LoVo (cell line): ENCODE results near the gene PPP3R1.
"Not testable (repeated sequence)": the region's sequence is repeated elsewhere in the genome, so short reads cannot be mapped to it uniquely, and the experiment has no call there.

Source experiments
- DNase-seq: peaks from one replicate; pipeline ENCODE4 v3.0.0-alpha.2; 2016; ENCODE audit warnings: low spot score

PPP3R1 gene

GRCh38 chr2:68185541-68186164 is 66.7 kb downstream of the PPP3R1 start:
- DNase-seq: peak; percentile 38

DNA sequence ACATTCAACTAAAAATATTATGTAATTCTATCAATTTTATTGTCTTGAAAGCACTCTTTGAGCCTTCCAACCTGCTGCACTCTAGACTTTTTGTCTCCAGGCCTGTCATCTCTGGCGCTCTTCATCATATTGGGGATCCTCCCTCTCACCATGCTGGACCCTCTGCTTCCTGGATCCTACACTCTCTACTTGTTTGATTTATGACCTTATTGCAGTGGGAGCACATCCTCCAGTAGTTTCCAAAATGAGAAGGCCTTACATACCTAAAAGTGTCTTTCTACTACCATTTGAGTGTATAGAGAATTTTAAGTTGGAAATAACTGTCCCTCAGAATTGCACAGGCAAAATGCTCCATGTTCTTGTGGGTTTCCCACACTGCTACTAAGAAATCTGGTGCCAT is 69.4 kb downstream of the PPP3R1 start:
- no peak for DNase-seq

DNA sequence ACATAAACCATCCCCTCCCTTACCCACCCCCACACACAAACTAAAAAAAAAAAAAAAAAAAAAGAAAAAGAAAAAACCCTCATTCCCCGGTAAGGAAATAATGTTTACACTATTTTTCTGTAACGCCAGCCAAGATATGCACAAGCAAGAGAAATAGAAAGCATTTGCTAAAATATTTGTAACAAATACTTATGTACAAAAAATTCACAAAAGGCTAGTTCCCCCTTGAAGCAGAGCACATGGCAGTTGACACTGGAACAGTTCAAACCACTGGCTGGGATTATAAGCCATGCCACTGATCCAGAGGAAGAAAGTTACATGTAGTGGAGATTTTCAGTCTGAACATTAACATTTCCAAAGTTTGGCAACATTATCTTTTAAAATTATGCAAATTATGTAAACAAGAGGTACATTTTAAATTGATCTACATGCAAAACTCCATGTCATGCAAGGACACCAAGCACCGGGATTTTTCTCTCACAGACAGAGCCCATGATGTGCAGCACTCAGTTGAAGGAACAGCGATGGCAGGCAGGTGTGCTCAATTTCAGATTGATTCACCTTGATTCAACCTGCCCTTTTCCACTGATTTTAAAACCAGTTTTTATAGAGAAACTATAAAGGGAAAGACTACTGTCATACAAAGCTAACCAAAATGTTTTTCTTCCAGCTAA is 73.2 kb downstream of the PPP3R1 start:
- DNase-seq: no peak

- no peak for DNase-seq
Measured at GRCh38 chr2:68178432-68178831, 73.9 kb downstream of the PPP3R1 start.

GRCh38 chr2:68177541-68177940 is 74.8 kb downstream of the PPP3R1 start:
- DNase-seq: no peak

GRCh38 chr2:68176657-68177056 is 75.7 kb downstream of the PPP3R1 start:
- no peak for DNase-seq

DNA sequence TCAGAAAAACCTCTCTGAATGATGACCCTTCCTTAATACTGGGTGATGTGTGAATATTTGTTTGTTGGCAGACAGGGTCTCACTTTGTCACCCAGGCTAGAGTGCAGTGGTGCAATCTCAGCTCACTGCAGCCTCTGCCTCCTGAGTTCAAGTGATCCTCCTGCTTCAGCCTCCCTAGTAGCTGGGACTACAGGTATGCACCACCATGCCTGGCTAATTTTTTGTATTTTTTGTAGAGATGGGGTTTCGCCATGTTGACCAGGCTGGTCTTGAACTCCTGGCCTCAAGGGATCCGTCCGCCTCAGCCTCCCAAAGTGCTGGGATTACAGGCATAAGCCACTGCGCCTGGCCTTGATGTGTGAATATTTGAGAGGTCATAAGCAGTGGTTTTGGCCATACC is 77.1 kb downstream of the PPP3R1 start:
- DNase-seq: not testable (repeated sequence)

DNA sequence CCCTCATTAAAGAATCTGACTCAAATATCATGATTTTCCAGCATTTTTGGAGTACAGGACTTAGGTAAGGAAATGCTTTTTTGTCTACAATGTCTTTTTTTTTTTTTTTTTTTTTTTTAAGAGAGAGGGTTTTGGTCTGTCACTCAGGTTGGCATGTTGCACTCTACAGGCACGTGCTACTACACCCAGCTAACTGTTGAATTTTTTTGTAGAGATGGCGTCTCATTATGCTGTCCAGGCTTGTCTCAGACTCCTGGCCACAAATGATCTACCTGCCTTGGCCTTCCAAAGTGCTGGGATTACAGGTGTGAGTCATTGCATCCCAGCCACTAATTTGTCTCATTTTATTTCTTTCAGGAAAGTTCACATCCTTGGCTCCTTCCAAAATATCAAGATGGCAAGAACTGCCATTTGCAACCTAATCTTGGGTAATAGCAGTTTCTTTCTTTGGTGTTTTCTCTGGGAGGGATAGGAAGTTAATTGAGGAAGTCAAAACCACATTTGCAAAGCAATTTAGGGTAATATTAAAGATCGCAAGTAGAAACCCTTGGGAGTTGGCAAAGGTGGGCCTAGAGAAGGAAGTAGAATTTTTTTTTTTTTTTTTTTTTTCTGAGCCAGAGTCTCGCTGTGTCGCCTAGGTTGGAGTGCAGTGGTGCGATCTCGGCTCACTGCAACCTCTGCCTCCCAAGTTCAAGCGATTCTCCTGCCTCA is 79.2 kb downstream of the PPP3R1 start:
- no peak for DNase-seq

GRCh38 chr2:68172521-68172920 is 79.8 kb downstream of the PPP3R1 start:
- DNase-seq: no peak

DNA sequence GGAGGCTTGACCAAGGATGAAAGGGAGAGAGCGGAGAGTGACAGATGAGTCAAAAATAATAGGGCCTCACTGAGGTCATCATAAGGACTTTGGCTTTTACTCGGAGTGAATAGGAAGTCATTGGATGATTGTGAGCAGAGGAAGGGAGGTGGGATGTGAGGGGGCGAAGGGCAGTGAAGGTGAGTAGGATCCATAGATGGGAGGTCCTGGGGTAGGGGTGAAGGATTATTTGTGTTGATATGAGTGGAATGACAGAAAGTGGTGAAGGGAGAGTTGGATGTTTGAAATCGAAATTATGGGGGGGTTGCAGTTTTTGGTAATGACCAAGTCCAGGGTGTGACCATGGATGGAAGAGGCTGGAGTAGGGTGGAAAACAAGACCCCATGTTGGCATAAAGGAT is 80.6 kb downstream of the PPP3R1 start:
- no peak for DNase-seq

DNA sequence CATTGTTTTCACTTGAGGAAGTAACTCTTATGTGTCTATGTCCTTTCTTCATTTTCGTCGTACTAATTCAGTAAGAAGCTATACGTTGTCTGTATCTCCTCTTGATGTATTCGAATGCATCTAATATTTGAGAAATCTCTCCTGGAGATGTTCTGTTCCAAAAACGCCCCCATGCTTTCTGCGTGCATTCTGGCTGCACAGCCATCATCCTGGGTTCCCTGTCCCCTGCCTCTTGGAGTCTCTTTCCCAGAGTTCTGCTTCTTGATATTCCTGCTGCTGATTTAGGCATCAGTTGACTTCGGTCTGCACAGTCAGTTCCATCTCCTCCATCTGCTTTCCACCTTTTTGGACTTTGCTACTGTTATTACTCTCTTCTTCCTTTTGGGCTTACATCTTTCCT is 81.2 kb downstream of the PPP3R1 start:
- no peak for DNase-seq

DNA sequence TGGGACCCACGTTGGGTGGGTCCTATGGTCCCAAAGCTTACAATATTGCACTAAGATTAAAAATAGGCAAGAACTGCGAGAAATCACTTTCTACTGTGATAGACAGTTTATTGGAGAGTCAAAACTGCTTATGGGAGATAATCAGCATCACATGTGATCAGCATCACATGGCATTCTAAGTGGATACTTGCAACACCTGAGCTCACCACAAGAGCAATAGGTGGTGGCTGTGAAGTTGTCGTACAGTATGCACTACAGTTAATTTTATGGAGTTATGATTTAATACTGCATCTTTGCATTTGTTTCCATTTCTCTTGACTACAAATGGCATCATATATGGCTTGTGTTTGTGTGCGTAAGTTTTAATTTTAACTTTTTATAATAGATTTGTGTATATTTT is 83.0 kb downstream of the PPP3R1 start:
- no peak for DNase-seq

GRCh38 chr2:68167186-68167585 is 85.1 kb downstream of the PPP3R1 start:
- DNase-seq: no peak

DNA sequence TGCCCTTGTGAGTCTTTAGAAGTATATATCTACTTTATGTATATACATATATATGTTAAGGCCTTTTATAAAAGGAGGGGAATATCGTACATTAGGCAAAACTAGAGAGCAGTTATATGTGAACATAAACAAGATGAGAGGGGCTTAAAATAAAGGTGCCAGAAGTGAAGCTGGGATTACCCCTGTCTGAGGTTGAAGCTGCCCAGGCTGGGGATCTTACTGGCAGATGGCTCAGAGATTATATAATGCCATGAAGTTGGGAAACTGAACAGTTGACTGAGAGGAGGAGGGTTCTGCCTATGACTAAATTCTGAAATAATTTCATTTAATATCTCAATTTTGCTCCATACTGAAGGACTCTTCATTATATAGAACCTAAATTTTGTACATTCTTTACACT is 88.7 kb downstream of the PPP3R1 start:
- DNase-seq: no peak

- DNase-seq: no peak
Measured at GRCh38 chr2:68158134-68158447, 94.2 kb downstream of the PPP3R1 start.

- peak; percentile 94 for DNase-seq
Measured at GRCh38 chr2:68157402-68158133, 94.8 kb downstream of the PPP3R1 start, which contains the start of gene PNO1. TSS of gene PNO1 (plus strand) at chr2:68157888. CDS start at chr2:68157935, 47 bp downstream.

DNA sequence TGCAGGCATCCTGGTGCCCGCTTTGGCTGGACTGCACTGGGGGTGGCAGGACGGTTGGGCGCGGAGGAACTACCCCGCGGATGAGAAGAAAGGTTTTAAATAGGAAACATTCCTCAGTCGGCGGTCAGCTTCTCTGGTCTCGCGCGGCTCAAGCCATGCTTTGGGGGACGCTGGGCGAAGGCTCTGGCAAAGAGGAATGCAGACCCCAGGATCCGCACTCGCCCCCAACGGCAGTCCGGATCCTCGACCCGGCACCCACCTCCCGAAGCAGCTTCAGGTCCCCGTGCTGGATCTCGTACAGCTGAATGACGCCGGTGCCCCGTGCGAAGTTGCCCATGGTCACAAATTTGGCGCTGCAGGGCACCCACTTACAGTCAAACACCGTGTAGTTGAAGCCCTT is 95.3 kb downstream of the PPP3R1 start:
- DNase-seq: no peak

DNA sequence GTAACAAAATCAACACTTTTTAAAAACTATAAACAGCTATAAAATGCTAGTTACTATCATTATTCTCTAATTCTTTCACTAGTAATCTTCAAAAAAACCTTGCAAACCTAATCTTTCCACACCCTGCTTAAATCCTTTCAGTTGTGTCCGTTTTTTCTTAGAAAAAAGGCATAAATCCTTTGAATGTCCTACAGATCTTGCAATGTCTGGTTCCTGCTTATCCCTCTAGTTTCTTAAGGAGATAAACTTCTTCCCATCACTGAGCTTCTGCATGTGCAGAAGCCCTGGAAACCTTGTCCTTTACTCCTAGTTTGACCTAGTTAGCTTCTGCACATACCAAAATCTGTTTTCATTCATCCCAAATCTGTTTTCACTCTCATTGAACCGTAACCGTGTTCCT is 95.9 kb downstream of the PPP3R1 start:
- no peak for DNase-seq

DNA sequence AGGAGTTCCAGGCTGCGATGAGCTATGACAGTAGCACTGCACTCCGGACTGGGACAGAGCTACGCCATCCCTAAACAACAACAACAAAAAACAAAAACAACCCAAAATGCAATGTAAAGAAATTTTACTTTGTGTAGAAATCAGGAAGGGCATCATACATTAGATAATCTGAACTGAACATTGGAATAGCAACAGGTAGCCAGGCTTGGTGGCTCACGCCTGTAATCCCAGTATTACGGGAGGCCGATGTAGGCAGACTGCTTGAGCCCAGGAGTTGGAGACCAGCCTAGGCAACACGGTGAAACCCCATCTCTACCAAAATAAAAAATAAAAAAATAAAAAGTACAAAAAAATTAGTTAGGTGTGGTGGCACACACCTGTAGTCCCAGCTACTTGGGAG is 96.7 kb downstream of the PPP3R1 start:
- DNase-seq: no peak

GRCh38 chr2:68152681-68153347 is 99.5 kb downstream of the PPP3R1 start:
- DNase-seq: no peak

GRCh38 chr2:68151037-68151436 is 101.3 kb downstream of the PPP3R1 start:
- no peak for DNase-seq

DNA sequence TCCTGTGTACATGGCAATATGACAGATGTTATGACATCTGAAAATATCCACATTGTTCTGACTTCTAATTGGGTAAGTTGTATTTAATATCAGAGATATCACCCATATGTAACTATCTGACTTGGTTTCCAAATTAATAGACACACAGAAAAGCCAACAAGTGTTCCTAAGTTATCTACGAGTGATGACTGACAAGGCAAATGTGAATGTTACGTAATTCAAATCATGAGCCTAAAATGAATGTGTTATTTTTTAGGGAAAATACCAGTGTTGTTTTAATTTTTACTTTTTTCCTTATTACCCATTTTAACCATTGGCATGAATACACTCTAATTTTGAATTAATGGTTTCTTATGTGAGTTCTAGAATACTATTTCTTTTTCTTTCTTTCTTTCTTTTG is 110.5 kb downstream of the PPP3R1 start:
- DNase-seq: no peak
